Measurements from ENCODE around the gene GAST. TPM values are rescaled to one million over a fixed set of nuclear protein-coding genes. Genes with fewer than 3 reads are reported as not detected.

Gene GAST
- total RNA-seq, 1 experiment from 2014 or later = not detected

- Histone ChIP-seq H3K4me1 (ENCODE audit: control insufficient read depth in 1 of 2, insufficient read depth in 2 of 2, low read length in 2 of 2) (peaks cover 14 to 66% of the 10 kb centered on the region in 2 experiments), H3K27me3 (ENCODE audit: insufficient read depth, low read length) (no peaks in the 10 kb centered on the region), H3K27ac (ENCODE audit: low read depth, low read length) (no peak overlapping the region), H3K79me2 (ENCODE audit: insufficient read depth, low read length) (no peaks in the 10 kb centered on the region), H4K20me1 (ENCODE audit: insufficient read depth) (no peaks in the 10 kb centered on the region), H3K9me2 (ENCODE audit: insufficient read depth) (no peaks in the 10 kb centered on the region), H3K9me3 (ENCODE audit: control insufficient read depth in 1 of 2, insufficient read depth in 1 of 2, low read depth in 1 of 2, low read length in 2 of 2) (no peaks in the 10 kb centered on the region), H2AFZ (ENCODE audit: low read depth, low read length, poor library complexity, severe bottlenecking) (no peak overlapping the region), H3K4me3 (replicated peaks in 1 of 2; ENCODE audit: low read depth in 1 of 2, low read length in 2 of 2) (no peak overlapping the region), H3K9ac (ENCODE audit: low read length) (no peak overlapping the region), H3K36me3 (ENCODE audit: control insufficient read depth in 1 of 2, insufficient read depth in 2 of 2, low read length in 2 of 2) (no peaks in the 10 kb centered on the region), H3K4me2 (ENCODE audit: low read length) (peak overlapping the region; percentile 15; the same call in 1 of the 2 replicates)
- CTCF ChIA-PET = interaction anchor here (0.6 to 8.7 kb wide), 22 partner anchors 13 to 1048 kb away, joined by 3 to 217 read pairs (median 4); partner anchors contain the start of genes EIF1 and KRT36
- BruUV-seq (replicated peaks) = no TSS peak
- intact Hi-C loops (cut with micrococcal nuclease) = no loop called here
- no peak for ATAC-seq
- DNase-seq (ENCODE audit: low read depth, low spot score) = no peak
- RAD21 ChIA-PET (ENCODE audit: low non-redundant PET in 1 of 2, low total read pairs in 2 of 2, uncharacterized antibody in 2 of 2, unreplicated experiment in 2 of 2) = interaction anchor here (0.7 to 2.1 kb wide), 6 partner anchors 10 to 754 kb away, joined by 4 to 28 read pairs (median 10); no protein-coding TSS in a partner anchor
- no peak for TF ChIP-seq ELF1 (IDR thresholded peaks at IDR 0.05; ENCODE audit: borderline replicate concordance, low read depth)
- TF ChIP-seq, protein P1, sequence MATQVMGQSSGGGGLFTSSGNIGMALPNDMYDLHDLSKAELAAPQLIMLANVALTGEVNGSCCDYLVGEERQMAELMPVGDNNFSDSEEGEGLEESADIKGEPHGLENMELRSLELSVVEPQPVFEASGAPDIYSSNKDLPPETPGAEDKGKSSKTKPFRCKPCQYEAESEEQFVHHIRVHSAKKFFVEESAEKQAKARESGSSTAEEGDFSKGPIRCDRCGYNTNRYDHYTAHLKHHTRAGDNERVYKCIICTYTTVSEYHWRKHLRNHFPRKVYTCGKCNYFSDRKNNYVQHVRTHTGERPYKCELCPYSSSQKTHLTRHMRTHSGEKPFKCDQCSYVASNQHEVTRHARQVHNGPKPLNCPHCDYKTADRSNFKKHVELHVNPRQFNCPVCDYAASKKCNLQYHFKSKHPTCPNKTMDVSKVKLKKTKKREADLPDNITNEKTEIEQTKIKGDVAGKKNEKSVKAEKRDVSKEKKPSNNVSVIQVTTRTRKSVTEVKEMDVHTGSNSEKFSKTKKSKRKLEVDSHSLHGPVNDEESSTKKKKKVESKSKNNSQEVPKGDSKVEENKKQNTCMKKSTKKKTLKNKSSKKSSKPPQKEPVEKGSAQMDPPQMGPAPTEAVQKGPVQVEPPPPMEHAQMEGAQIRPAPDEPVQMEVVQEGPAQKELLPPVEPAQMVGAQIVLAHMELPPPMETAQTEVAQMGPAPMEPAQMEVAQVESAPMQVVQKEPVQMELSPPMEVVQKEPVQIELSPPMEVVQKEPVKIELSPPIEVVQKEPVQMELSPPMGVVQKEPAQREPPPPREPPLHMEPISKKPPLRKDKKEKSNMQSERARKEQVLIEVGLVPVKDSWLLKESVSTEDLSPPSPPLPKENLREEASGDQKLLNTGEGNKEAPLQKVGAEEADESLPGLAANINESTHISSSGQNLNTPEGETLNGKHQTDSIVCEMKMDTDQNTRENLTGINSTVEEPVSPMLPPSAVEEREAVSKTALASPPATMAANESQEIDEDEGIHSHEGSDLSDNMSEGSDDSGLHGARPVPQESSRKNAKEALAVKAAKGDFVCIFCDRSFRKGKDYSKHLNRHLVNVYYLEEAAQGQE (IDR thresholded peaks at IDR 0.05; ENCODE audit: low read depth) = no peak
- no peak for TF ChIP-seq SP1 (IDR thresholded peaks at IDR 0.05; ENCODE audit: low read depth)
- TF ChIP-seq CEBPB (IDR thresholded peaks at IDR 0.05; ENCODE audit: low read depth) = no peak
- TF ChIP-seq JUND (IDR thresholded peaks at IDR 0.05) = no peak
- TF ChIP-seq ZNF274 (IDR thresholded peaks at IDR 0.05; ENCODE audit: low read depth, low read length) = no peak
- TF ChIP-seq CBX3 (IDR thresholded peaks at IDR 0.05; ENCODE audit: low read depth) = no peak
- POLR2A ChIA-PET = interaction anchor here (0.9 to 1.5 kb wide), 5 partner anchors 10 to 136 kb away, joined by 3 to 11 read pairs (median 5); partner anchors contain the start of genes EIF1 and KRT19
These were observed 48.5 kb upstream of the GAST start for GRCh38 chr17:41663451-41664171.

Data from HCT116 (cell line).